HEK293T (cell line): Measurements from ENCODE around the gene ATP8B1.

Experiments used
- FOXK2 ChIP-seq: fragments of 450-650 bp; IDR thresholded peaks from 2 replicates; pipeline ENCODE4 v1.6.1; 2016; ENCODE audit warnings: mild to moderate bottlenecking
- NFRKB ChIP-seq: fragments of 450-650 bp; IDR thresholded peaks from 2 replicates; pipeline ENCODE4 v1.6.1; 2016; ENCODE audit warnings: mild to moderate bottlenecking, moderate library complexity
- SP1 ChIP-seq: fragments of 450-650 bp; IDR thresholded peaks from 2 replicates; pipeline ENCODE4 v1.6.1; 2017
- TARDBP ChIP-seq: fragments of 450-650 bp; IDR thresholded peaks from 2 replicates; pipeline ENCODE4 v1.6.1; 2016

DNA sequence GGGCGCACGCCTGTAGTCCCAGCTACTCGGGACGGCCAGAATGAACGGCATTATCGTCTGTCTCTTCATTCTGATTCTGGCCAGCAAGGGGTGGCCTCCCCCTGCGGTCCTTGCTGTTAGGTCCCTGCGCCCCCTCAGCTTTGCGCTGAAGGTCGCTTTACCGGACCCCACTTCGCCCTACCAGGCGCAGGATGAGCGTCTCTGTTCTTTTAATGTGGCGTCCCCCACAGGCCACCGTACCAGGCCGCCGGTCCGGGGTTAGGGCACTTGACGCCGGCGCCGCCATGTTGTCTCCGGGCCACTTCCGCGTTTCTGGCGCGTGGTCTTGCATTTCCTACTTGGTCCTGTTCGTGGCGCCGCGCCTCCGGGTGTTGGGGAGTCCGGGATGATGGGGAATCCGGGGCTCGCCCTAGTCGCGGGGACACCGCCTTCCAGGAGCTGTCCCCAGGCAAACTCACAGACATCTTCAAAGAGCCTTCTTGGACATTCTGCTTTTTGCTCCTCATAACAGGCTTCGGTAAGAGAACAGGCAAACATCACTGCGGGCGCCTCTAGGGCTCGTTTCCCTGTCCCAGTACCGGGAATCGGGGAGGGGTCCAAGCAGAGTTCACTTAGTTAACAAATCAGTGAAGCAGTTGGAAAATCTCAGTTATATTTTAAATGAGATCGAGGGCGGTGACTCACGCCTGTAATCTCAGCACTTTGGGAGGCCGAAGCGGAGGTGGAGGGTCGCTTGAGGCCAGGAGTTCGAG lies 172.9 kb downstream of the ATP8B1 start:
- TF ChIP-seq TARDBP: no peak
- TF ChIP-seq SP1: no peak
- TF ChIP-seq FOXK2: no peak
- TF ChIP-seq NFRKB: no peak
